NCI-H2029 (cell line): ENCODE data around the gene MGLL.

Experiments used
- DNase-seq: peaks from one replicate; lab custom pipeline; 2025; lab: John Stamatoyannopoulos, UW

MGLL gene

DNA sequence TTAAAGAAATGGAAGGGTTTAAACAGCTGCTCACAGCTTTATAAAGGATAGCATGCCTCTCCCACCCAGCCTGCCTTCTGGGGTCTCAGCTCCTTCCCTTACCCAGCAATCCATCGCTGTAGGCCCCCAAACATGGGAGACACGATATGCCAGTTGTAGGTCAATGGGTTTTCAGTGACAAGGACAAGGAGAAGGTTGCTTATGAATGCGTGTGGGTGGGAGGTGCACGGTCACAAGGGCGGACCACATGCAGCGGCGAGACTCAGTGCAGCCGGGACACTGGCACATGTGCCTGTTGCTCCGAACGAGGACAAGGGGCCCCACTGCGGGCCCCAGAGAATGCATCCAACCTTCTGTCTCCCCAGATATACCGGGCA, 67.0 kb downstream of the MGLL start:
- DNase-seq: no peak

DNA sequence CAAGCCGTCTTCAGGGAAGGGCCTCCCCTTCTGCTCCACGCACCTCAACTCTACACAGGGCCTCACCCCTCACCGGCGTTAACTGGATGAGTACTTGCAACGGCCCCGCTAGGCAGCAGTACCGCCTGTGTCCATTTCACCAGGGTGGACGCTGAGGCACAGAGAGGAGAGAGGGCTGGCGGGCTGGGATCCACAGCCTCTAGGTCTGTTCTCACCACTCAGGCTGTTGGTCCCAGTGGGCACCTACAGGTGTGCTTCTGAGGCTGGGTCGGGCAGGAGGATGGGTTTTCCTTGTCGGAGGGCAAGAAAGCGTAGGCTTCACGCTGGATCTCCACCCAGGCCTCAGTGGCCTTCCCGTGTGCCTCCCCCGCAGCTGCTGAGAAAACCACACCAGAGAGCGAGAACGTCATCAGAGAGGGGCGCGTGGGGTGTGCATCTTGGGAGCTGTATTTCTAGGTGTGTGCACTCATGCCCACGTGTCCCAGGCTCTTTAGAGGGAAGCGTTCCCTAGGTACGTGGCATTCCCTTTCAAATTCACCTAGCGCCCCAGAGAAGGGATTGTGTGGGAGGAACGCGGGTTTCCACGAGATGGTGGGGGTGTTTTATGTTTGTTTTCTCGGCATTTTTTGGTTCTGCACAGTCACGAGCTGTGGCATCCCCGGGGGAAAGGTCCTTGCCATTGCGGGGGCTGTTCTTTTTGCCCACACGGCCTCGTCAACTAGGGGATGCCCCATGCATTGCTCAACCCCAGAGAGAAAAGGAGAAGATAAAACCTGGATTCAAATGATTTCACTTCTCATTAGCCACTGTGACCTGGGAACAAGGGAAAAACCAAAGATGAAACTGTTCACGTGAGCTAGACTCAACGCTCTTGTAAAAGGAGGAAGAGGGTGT, 67.7 kb downstream of the MGLL start:
- no peak for DNase-seq

DNA sequence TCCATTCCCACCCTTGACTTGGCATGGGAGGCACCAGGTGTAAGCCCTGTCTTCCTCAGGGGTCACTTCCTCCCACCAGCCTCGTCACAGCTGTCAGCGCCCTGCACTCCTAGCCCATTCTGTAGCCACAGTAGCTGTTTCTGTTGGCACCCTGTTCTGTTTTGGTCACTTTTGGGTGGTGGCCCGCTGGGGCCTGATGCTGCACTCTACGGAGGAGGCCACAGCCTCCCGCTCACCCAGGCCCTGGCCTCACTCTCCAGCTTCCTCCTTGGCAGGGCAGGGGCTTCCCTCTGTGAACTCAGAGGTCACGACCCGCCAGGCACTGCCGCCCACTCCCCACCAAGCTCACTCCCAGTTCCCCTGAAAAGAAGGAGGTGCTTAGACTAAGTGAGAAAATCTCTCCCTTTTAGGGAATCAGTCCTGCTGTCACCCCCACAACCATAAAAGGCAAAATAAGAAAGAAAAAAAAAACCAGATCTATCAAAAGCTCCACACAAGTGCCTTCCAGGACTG, 68.4 kb downstream of the MGLL start:
- no peak for DNase-seq

DNA sequence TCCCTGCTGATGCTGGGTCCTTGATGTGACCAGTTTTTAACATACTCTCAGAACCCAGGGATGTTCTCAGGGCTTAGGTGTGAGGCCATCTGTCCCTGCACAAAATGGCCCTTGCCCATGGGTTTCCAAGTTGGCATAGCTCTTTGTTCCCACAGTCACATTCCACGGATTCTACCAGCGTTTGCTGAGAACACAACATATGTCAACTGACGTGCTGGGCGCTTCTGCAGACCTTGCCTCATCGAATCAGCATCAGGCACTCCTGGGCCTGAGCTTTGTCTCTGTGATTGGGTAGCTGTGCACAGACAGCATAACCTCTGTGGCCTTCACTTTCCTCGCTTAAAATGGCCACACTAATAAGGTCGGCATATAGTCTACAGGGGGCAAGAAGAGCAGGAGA, 69.0 kb downstream of the MGLL start:
- no peak for DNase-seq

DNA sequence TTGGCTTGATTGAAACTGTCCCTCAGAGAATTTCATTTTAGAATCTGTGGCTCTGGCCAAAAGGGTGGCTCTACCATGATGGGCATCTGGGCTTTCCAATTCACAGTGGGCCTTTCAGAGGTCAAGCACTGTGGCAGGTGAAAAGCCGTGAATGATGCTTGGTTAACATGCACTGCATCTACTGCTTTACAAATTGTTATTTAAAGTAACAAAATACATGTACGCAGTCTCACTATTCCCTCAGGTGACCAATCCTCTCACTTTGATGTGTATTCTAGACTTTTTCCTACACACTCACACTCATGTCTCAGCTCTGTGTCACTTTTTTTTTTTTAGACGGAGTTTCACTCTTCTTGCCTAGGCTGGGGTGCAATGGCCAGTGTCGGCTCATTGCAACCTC, 70.5 kb downstream of the MGLL start:
- DNase-seq: no peak

DNA sequence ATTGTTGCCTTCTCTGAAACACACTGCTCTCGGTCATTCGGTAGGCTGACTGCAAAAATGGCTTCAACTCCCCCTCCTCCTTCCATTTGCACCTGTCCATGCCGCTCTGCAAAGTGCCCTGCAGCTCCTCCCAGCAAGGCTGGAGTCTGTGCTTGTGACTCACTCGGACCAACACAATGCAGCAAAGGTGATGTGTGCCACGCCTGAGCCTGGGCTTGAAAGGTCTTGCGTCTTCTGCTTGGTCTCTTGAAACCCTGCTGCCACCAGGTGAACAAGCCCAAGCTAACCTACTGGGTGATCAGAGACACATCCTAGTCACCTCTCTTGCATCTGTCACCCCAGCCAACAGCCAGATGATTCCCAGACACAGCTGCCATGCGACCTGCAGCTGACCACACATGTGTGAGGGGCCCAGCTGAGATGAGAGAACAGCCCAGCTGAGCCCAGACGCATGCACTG, 71.1 kb downstream of the MGLL start:
- DNase-seq: no peak

DNA sequence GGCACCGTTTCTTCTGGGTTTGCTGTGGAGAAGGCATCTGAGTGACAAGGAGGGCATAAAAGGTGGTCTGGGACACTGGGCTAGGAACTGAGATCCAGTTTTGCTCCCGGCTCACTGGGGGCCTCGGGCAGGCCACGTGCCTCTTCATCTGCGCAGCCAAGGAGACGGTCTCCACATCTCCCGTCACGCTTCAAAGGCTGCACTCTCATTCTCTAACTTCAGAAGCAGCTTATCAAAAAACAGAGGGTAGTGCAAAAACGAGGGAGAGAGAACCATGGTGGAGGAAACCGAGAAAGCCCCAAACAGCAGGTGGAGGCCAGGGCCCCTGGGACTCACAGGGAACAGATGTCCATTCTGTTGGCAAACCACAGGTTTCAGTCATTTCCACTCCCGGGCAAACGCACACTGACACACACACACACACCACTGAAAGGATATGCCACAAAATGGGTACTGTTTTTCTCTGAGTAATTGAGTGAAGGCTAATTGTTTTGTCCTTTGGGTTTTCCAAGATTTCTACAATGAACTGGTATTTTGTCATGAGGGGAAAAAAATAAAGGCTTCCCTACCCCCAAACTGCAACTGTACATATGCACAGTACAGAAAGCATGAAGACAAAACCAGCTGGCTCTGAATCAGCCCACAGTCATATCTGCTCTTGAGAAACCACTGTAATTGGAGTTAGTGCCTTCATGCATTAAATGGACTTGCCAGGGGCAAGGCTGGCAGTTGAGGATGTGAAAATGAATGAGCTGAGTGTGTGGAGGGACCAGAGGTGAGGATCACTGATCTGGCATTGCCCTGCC, 71.9 kb downstream of the MGLL start:
- DNase-seq: peak; percentile 52

DNA sequence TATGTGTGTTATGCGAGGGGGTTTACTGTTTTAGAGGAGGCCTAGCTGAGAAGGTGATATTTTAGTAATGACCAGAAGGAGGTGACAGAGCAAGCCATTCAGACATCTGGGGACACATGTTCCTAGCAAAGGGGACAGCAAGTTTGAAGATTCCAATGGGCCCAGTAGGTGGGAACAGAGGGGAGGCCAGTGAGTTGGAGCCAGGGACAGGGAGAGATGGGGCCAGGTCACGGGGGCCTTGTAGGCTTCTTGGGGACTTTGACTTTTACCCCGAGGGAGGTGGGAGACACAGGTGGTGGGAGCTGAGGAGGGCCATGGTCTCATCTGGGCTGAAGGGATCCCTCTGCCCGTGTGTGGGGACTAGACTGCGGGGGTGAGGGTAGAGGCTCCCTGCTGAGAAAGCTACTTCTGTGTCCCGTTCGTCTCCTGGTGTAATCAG, 72.5 kb downstream of the MGLL start:
- DNase-seq: no peak

DNA sequence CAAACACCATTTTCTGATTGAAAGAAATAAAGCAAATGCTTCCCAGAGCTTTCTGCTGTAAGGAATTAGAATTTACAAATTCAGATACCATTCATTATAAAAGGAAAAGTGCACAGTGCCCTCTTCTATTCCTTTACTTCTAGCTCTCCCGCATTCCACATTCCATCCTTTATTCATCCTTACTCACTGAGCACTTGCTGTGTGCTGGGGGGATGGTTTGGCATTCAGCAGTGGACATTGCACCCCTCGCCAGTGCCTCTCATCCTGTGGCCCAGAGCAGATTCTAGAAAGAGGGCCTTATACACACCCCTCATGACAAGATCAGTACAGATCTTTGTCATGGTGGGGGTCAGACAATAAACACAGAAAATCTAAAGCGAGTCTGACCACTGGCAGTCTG, 73.0 kb downstream of the MGLL start:
- no peak for DNase-seq

DNA sequence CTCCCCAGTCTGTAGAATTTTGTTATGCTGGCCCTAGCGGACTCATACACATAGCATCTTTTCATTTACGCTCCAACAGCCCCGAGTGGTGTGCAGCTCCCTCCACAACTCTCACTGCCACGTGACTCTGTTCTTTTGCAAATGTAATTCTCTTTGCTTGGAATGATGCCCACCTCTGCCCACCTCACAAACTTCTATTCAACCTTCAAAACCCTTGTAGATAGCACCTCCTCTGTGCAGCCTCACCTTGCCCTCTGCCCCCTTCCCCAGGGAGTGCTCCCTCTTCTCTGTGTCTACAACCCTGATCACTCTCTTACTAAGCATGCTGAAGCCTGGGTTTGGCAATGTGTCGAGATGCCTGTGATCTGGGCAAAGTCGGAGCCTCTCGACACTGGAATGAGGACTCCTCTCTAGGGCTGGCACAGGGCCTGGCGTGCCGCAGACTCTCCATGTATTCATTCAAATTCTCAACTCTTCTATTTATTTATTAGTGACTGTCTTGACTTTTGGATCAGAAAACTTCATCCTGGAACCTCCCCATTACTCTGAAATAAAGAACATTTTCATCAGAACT, 73.5 kb downstream of the MGLL start:
- DNase-seq: peak; percentile 24

DNA sequence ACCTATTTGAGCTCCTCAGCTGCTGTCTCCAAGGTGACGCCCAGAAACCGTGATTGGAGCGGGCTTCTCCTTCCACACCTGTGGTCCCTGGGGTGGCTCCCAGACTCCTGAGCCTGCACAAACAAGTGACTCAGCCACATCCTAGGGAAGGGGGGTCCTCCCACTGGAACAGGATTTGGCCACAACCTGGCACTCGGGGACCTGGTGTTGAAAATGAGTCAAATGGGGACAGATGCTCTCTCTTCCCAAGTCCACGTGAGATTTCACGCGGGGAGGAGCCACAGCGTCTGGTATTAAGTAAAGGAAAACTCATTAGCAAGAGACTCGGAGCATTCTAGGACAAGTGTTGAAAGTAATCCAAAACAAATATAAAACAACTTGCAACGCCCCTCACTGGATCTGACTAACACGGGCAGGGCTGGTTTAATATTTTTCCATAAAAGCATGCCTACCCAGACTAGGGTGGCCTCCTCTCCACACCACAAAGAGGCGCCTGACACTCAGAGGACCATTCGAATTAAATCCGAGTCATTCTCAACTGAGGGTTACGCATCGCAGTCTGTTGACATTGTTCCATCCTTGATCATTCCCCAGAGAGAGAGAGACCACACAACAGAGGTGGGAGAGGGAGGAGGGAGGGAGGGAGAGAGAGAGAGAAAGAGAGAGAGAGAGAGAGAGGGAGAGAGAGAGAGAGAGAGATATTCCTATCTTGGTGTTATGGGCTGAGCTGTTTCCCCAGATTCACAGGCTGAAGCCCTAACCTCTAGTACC, 74.4 kb downstream of the MGLL start:
- DNase-seq: peak; percentile 59

DNA sequence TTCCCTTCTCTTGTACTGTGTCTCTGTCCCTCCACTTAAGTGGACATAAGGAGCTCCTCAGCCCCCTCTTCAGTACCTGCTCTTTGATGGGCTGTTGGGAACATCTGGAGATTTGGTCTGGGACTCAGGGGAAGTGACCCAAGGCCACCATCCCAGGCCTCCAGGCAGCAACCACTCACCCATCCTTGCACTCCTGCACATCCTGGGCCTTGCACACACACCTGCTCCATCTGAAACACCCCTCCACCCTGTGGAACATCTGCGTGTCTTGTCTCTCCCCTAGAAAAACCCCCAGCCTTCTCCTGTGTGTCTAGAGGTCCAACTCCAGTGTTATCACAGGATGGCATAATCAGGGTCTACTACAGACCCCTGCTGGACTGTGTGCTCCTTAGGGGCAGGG, 75.2 kb downstream of the MGLL start:
- DNase-seq: no peak

DNA sequence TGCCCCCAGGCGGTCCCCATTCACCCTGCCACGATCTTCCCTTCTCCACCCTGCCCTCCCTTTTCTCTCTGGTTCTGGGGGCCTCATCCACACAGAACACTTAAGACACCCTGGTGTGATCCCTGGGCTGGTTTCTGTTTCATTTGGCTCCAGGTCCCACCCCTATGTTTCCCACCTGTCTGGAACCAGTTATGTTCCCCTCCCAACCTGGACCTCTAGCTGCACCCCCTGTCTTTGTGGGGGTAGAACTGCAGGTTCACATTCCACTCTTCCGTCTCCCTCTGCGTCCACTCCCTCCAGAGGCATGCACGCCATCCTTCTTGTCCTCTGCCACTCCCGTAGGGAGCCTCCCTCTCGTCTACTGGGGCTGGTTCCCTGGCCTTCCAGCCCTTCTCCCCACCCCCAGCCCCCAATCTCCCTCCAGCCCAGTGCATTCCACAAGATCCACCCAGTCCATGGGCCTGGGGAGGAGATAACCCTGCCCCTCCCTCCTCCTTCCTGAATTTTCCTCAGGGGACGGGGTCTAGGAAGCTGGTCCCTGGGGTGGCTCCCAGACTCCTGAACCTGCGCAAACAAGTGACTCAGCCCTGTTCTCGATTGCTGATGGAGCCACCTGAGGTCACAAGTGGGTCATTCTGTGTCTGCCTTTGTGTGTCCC, 75.8 kb downstream of the MGLL start:
- no peak for DNase-seq

DNA sequence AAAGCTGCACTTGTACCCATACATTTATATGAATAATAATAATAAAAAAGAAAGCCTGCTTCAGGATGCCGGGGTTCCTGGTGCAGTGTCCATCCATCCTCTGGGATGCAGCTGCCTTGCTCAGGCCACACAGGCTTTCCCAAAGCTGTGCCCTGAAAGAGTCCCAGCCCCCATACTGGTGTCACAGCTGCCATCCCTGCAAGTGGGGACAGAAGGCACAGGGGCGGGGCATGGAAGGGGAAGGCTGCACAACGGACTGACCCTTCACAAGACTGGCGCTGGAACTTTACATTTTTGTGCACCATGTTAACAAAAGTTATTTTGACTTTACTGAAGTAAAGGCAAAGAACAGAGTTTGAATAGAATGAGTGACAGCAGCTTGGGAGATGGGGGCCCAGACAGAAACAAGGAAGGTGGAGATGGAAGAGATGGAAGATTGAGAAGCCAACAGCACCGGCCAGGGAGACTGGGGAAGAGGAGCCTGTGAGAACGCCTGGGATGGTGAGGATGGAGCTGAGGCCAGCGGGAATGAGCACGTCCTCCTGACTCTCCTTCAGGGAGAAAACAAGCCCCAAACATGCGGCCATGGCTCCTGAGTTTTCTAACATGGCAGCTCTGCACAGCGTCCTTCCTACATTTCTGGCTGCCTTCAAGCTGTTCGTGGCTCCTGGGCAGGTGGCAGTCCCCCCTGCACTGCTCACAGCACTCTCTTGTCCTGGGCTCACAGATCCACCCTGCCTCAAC, 76.5 kb downstream of the MGLL start:
- DNase-seq: no peak

DNA sequence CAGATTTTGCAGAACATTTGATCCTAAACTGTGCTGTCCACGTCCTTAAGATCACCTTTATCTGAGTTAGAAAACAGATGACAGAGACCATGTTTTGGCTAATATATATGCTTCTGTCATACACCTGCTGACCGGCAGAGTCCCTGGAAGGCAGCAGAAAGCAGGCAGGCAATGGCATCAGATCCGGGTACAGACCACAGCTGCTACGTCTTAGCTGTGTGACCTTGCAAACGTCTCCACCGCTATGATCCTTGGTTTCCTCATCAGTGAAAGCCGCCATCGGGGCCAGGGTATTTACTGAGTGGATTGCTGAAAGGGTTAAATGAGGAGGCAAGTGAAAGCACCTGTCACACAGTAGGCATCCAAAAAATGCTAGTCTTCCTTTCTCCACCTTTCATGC, 77.4 kb downstream of the MGLL start:
- DNase-seq: no peak

DNA sequence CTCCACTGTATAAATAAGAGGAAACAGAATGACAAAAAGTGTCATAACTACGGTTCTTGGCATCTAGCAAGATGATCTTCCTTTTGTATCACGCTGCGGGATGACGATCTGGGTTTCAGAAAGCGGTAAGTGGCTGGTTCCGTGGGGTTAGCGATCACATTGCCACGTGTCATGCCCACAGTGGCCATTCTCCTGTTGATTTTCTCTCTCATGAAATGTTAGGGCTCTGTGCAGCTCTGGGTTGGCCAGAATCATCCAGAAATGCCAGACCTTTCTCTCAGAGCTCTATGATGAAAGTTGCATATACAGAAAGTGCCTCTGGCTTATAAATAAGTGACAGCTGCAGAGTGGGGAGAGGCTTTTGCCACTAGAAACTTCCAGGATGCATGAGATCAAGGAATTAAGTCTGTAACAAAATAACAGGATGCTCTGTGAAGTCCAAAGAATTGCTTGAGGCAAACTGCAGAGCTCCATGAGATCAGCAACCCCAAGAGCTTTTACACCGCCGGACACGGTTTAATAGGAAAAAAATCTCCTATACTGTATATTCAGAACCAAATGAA, 78.0 kb downstream of the MGLL start:
- DNase-seq: no peak

DNA sequence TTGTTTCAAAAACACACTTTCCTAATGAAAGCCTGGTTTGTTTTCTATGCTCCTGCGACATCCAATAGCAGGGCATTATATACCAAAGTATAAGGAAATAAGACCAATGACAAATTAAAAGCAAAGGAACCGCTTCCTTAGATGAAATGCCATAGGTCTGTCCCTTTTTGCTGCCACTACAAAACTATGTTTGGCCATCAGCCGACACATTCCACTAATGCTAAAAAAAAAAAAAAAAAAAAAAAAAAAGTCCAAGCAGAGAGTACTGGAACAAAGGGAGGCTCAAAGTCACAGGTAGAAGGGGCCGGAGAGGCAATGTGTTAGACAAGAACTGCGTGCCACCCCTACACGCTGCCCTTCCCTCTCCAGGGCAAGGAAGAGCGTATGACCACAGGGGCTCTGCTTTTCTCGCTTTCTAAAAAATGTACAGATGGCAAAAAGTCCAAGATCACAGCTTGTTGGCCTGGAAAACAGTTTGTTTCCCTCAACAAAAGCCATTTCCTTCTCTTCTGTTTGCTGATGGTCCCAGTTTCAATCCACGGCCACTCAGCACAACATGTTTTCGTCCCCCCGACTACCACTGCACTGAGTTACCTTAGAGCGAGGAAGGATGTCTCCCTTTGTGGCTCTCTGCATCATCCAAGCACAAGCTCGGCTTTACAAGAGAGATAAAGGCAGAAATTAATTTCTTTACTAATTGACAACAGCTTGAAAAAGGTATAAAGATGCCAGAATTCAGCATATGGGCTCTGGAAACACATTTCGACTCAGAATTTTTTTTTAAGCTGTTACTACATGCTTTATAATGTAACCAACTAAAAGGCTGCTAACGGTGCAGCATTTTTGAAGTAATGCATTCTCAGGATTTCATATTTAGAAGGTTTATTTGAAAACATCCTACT, 78.7 kb downstream of the MGLL start:
- no peak for DNase-seq

DNA sequence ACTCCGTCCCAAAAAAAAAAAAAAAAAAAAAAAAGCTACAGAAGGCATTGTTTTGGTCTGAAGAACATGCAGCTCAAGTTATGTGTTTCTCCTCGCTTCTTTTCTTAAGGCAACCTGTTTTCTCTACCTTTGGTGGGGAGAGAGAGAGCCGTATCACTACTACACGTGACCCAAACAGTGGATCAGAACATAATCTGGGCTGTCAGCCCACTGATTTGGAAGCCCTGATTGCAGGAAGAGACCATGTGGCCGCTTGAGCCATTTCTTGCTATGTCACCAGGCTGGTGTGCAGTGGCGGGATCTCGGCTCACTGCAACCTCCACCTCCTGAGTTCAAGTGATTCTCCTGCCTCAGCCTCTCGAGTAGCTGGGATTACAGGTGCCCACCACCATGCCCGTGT, 79.7 kb downstream of the MGLL start:
- no peak for DNase-seq

DNA sequence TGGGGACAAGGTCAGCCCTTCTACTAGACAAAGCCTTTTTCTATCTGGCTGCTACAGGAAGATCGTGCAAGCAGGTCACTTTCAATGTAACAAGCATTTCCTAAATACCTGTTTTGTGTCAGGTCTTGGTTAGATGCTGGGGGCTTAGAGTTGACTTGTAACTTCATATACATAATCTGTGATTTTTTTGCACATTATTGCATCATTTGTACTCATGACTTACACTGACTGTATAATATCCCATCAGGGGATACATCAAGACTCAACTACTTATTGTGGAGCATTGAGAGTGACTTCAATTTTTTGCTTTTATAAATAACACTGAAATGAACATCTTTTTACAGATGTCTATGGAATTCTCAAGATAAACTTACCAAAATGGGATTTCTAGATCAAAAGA, 80.6 kb downstream of the MGLL start:
- DNase-seq: no peak
